Head of caudate nucleus (tissue), 42 donors: ENCODE measurements around the gene UBASH3B.
A peak's percentile ranks its signal among the peaks of the same experiment; 100 is the strongest.

Experiments used
- DNase-seq, 42 donors: peaks; one replicate each; pipeline versions ENCODE4 v3.0.0 to v3.0.0-alpha.2; 2020 to 2021; ENCODE audit warnings: mixed read lengths in 7 of 42
- intact Hi-C: fragments of 100-400 bp; cut with DNase I; formaldehyde crosslinking; loops from one replicate; pipeline ENCODE4 v1.15.0; 2022

UBASH3B gene

DNA sequence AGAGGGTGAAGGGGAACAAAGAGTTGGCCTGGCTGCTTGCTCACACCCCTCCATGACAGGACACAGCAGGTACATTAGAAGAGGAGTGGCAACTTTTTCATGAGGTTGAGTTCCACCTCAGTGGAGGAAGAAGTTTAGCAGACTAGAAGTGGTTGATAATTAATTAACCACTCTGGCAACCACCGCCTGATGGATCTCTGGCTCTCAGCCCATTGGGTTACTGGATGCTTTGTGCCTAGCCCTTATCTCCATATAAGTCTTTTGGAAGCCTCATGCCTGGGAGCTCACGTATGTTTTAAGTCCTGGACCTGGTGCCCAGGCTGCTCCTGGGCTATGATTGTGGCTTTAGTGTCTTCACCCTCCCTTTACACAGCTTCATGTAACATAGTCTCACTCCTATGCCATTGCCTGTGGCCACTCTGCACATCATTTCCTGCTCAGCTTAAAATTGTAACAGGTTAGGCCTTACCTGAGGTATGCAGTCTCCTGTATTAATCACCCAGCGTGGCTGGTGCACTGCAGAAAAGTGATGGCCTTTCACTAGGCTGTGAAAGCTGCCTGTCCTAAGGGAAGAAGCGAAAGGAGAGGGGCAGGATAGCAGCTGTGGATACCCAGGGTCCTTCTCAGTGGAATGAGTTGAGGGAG is 110.1 kb downstream of the UBASH3B start:
- intact Hi-C loops = no loop called here

DNA sequence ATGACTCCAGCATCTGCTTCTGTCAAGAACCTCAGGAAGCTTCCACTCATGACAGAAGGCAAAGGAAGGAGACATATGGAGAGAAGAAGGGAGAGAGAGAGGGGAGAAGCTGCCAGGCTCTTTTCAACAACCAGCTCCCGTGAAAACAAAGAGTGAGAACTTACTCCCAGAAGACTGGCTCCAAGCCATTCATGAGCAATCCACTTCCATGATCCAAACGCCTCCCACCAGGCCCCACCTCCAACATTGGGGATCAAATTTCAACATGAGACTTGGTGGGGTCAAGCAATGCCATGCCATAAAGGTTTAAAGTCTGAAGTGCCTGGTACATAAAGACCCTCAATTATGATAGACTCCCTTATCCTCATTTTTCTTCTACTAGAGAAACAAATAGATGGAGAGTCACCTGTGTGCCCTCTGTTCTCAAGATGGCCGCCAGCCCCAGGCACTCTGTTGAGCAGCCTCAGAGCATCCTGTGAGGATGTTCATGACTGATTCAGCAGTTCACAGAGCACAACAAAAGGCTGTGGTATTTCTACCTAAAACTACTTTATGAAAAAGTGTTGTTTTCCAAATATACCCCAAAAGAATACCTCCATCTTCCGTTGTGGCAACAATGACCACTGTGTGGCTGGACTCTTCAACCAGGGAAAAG is 113.7 kb downstream of the UBASH3B start:
- intact Hi-C loops = no loop called here
- DNase-seq = no peak

More for the DNA sequence above, 110.1 kb downstream of the UBASH3B start:
- no peak for DNase-seq

DNA sequence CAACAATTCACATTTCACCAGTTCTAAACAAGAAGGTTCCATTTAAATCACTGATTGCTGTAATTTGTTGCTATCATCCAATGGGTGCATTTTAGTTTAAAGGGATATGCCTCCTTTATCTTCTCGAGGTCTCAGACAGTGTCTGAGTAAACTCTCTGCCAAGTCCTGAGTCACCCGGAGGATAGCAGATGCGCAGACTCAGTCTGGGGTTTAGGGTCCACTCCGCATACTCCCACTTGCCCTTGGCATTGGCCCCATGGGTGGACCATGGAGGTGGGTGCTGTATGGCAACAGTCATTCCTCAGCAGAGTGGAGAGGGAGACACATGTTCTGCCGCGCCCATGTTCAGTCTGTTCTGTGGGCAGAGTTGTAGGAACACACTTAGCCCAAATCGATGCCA is 117.4 kb downstream of the UBASH3B start:
- DNase-seq = no peak
- intact Hi-C loops = no loop called here

DNA sequence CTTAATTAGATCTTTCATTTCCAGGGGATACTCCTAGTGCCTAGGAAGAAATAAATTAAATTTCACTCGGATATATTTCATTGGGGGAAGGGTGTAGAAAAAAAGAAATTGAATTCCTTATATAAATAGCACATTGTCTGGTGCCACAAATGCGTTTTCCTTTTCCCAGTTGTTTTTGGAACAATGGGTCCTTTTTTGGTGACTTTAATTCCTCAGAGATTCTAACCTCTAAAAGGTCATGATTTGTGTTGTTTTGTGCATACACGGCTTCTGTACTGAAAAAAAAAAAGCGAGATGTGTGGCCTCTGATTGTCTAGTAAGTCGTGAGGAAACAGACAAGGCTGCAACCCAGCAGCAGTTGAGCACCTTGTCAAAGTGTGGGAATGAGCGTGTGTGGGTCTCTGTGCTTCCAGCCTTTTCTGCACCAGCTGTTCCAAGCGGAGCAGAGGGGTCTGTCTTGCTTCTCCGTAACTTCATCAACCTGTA is 118.3 kb downstream of the UBASH3B start:
- no peak for DNase-seq
- intact Hi-C loops = no loop called here

DNA sequence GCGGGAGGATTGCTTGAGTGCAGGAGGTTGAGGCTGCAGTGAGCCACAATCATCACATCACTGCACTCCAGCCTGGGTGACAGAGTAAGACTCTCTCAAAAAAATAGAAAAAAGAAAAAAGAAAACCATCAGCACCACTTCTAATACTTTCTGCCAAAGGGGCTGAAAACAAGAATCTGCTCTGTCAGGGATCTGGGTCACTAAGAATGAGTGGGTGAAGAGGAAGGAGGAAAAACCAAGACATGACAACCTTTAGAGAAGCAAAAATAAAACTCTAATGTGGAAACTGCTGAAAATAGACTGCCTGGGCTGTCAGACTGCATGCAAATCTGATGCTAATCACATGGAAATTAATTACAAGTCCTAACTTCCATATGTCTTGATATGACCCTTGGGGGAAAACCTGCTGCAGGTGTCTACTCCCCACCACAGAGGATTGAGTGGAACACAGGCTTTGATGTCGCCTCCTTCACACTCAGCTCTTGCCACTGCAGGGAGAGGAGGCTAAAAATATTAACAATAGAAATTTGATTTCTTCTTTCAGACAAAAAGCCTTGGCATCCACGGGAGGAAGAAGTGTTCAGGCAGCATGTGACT is 120.3 kb downstream of the UBASH3B start:
- intact Hi-C loops = no loop called here
- no peak for DNase-seq

DNA sequence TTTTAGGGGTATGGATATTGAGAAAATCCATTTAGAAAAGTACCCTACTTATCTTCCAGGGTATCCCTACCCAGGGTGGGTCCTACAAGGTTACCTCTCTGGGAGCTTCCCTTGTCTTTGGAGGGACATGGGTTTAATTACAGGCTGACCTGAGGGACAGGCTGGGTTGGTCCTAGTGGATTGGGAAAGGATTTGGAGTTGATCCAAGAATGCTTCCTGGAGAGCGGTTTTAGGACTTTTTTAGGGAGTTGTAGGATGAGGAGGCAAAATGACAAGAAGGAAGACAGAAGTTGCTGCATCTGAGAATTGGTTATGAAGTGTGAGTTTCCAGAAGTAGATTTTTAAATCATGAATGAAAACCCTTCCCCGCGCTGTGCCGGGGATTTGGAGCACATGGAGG is 121.0 kb downstream of the UBASH3B start:
- DNase-seq = no peak
- intact Hi-C loops = no loop called here

DNA sequence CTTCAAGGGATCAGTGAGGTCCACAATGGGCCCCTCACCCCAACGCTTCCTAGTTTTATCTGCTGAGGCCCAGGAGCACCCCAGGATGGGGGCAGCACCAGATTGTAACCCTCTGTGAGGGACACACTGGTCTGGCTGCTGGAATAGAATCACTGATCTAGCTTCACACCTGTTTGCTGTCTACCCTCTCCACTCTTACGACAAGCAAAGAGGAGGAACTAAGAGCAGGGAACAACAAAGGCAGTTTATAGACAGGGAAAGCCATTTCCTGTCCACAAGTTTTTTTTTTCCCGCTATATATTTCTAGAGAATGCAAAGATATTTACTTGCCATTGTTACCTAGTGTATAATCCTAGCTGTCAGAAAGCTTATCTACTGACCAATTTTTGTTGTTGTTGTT is 121.8 kb downstream of the UBASH3B start:
- DNase-seq = no peak
- intact Hi-C loops = no loop called here

DNA sequence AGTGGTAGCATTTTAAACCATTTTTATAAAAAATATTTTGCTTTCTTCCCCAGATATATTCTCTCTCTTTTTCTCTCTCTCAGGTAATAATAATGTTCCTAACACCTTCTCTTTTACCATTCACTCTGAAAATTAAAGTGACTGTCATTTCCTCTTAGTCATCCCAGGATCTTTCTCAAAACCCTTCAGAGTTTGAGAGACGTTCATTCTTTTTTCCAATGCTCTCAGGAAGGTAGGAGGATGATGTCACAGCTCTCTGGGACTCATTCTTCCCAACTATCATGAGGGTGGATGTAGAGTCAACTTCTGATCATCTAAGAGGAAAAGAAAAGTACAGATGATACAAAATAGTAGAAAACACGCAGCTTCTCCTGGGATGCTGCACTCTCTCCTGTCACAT is 122.6 kb downstream of the UBASH3B start:
- intact Hi-C loops = no loop called here
- DNase-seq = peak in 13 of 42 donors; percentile 6 to 71 (median 49)

DNA sequence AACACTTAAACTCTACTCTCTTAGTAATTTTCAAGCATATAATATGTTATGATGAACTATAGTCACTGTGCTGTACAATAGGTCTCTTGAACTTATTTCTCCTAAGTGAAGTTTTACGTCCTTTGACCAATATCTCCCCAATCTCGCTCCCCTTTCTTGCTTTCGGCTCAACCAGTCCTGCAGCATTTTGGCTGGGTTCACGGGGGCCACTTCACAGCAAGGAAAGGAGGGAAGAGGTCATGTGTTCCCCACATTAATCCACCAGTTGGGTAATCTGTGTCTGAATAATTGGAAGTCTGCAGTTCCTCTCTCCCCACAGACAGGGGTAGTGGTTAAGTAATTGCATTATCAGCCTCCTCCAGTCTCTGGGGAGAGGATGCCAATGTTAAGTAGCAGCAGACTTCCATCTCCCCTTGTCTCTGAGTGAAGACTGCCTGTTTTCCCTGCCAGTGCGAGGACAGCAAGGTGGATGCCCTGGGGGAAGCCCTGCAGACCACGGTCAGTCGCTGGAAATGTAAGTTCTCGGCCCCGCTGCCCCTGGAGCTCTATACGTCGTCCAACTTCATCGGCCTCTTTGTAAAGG is 123.6 kb downstream of the UBASH3B start:
- no peak for DNase-seq
- intact Hi-C loops = no loop called here

DNA sequence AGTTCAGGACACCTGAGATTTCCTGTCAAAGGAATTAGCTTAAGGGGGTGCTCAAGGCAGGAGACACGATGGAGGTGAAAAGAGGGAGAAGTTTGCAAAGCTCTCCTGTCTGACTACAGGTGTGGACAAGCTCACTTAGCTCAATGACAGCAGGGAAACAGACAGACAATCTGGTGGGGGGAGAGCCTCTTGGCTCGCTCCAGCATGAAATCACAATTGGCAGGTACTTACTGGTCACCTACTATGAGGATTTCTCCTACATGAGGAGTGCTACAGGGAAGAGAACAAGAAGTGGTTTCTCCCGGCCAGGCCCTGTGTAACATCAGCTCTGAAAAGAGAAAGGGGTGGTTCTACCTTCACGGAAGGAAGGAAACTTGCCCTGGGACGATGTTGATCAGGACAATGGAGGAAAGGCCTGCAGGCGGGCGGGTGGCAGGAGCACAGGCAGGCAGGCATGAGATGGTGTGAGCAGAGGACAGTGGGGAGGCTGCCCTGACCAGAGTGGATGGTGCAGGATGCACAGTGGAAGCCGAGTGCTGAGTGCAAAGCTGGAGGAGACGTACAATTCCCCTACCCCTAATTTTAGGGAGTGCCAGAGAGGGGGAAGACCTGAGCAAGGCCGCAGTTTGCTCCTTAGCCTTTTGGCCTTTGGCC is 124.9 kb downstream of the UBASH3B start:
- no peak for DNase-seq
- intact Hi-C loops = no loop called here

DNA sequence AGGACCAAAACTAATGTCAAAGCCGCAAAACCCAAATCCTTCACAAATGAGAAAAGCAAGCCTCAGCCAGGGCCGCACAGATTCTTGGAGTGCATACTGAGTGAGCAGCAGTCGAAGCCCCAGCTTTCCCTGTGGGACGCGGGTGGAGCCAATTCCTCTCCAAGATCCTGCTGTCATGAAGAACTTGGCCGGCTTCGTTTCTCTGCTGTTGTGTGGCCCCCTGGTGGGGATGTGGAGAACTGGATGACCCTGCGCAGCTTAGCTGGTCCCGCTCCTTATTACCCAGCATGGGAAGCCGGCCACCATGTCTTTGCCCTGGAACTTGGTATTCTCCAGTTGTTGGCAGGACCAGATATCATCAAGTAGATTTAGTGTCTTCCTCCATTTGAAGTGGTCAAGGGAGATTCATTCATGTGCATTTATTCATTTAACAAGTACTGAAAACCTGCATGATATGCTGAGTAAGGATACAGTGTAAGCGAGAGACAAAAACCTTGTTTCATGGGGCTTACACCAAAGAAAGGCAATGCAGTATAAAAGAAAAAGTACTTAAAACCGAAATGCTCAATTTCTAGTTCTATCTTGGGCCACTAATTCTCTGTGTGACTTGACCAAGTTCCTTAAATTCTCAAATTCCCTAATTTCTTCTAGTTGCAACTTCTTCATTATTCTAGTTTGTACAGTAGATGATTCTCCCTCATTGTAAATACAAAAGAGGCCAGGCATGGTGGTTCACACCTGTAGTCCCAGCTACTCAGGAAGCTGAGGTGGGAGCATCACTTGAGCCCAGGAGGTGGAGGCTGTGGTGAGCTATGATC is 126.1 kb downstream of the UBASH3B start:
- intact Hi-C loops = loop anchor here (1.0 to 2.0 kb wide), 2 partner anchors 153 to 201 kb away; no protein-coding TSS in a partner anchor
- peak; percentile 76 to 95 (median 89) for DNase-seq

DNA sequence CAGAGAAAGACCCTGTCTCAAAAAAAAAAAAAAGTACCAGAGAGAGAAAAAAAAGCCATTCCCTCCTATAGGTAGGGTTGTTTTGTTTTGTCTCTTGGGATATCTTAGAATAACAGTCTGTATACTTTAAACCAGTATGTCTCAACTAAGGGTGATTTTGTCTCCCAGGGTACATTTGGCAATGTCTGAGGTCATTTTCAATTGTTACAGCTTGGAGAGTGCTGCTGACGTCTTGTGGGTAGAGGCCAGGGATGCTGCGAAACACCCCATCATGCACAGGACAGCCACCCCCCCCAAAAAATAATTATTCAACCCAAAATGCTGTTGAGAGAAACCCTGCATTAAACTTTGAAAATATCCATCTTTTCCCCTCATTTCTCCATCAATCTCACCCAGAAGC is 126.7 kb downstream of the UBASH3B start:
- intact Hi-C loops = loop anchor here (2.0 kb wide), 1 partner anchor 153 kb away; no protein-coding TSS in a partner anchor
- no peak for DNase-seq

DNA sequence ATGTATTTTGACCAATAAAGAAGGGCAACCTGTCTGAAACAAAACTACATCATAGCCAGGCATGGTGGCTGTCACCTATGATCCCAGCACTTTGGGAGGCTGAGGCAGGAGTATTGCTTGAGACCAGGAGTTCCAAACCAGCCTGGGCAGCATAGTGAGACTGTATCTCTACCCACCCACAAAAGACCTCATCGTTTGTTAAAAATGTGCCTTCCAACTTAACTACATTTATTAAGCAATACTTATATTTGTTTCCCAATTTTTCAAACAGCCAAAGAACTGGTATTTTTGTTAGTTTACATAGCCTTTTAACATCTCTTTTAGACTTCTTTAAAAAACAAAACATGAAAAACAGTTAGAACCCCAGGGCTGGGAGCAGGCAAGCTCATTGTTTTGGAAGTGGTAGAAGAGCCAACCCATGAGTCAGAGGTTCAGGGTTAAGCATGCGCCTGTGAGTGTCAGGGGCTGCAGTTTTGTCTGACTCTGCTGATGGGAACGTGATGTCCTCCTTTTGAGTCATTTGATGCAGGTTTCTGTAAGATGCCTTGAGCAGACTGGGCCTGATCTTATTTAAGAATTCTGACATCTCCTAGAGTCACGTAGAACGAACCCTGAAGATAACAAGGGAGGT is 128.9 kb downstream of the UBASH3B start:
- DNase-seq = peak in 1 of 42 donors; percentile 41
- intact Hi-C loops = no loop called here

DNA sequence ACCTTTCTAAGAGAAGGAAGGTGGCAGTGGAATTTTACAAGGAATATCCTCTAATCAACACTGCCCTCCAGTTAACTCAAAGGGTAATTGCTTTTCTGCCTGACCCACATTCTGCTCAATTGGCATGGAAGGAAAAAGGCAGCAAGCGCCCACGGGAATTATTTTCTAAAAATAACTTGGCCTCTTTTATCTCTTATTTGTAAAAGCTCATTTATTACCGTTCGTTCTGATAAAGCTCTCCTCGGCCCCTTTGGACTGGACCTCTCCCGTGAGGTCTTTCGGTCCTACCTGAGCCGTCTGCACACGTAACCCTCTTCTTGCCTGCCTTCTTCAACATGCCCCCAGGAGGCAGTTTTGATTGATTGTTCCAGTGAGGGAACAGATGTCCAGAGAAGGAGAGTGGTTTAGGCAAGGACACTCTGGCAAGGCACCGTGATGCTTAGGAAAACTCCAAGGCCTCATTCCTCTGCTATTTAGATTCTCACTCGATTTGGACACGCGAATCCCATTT is 129.6 kb downstream of the UBASH3B start:
- no peak for DNase-seq
- intact Hi-C loops = no loop called here

DNA sequence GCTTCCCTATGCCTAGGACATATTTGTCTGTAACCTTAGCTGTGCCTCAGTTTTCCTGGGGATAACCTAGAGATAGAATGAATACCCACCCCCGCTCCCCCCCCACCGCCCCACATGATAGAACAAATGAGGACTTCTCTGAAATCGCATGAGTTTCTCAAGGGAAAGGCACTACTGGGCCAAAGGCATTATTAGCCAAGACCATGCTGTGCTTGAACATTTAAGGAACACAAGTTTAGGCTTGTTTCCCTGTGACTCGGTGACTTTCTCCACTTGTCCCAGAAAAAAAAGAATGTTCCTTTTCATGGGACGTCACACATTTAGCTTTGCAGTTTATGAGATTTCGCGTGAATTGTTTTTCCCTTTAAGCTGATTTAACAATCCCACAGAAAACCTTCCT is 131.4 kb downstream of the UBASH3B start:
- DNase-seq = no peak
- intact Hi-C loops = no loop called here

DNA sequence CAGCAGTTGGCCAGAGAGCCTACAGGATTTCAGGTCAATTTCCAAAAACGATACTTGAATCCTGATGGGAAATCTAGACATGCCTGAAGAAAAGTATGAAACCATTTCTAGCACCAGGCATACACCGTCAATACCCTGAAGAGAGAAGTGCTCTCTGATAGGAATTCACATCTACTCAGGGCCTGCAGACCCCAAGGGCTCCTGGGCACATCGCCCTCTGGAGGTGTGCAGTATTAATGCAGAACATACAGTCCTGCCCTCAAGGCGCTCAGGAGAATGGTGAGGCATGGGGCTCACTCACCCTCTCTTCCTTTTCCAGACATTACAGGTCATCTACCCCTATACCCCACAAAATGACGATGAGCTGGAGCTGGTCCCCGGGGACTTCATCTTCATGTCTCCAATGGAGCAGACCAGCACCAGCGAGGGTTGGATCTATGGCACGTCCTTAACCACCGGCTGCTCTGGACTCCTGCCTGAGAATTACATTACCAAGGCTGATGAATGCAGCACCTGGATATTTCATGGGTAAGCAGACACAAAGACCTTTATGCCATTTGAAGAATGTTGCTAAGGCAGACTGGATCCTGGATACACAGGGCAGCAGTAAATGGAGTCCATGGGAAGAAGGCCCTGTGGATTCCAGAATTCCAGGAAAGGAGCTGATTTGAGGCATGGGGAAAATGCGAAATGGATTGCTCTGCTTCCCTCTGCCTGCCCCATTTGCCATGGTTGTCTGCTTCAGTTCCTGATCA is 133.4 kb downstream of the UBASH3B start:
- DNase-seq = no peak
- intact Hi-C loops = no loop called here

DNA sequence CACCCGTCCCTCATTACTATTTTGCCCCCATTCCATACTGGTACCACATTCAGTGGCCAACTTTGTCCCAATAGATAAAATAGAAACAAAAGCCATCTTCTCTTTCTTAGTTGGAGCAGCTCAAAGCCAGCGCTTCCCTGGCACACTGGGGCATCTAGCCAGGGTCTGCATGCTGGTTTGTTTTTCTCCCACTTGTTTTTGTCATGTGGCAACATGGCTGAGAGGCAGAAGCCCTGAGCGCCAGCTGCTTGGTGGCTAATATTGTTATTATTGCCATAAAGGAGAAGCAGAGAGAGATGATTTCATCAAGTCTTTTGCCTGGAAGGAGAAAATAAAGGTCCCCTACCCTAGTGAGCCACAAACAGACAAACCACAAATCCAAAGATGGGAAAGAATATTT is 134.4 kb downstream of the UBASH3B start:
- DNase-seq = no peak
- intact Hi-C loops = no loop called here
